SU-DHL-6 (cell line): ENCODE results near the gene AOX1.

Experiments
- EZH2phosphoT487 ChIP-seq: fragments of 200-600 bp; sonication (generic), shearing (Covaris generic); conservative IDR thresholded peaks from 2 replicates; pipeline ENCODE4 v1.6.1; 2018; ENCODE audit warnings: mild to moderate bottlenecking, antibody characterized with exemption, low read length, moderate library complexity, mixed read lengths
- TF ChIP-seq, protein P1 (sequence below): fragments of 200-600 bp; sonication (generic); IDR thresholded peaks from one replicate; pipeline ENCODE4 v1.5.1; 2017; ENCODE audit warnings: antibody characterized with exemption, mild to moderate bottlenecking, low read length, moderate library complexity; ENCODE audit not compliant: insufficient read depth, poor library complexity, severe bottlenecking

DNA sequence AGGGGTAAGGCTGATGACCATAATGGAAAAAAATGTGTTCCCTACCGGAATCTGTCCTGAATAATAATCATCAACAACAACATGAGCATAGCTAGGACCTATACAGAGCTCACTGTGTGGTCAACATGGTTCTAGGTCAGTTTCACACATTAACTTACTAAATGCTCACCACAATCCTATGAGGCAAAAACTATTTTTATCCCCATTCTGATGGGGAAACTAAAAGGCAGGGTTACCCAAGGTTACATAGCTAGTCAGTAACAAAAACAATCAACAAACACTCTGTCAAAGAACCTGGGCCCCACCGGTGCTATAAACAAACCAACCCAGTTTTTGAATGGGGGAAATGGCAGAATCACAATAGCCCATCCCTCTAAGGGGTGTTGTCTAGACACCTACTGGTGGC lies 40.1 kb downstream of the AOX1 start:
- TF ChIP-seq, protein P1, sequence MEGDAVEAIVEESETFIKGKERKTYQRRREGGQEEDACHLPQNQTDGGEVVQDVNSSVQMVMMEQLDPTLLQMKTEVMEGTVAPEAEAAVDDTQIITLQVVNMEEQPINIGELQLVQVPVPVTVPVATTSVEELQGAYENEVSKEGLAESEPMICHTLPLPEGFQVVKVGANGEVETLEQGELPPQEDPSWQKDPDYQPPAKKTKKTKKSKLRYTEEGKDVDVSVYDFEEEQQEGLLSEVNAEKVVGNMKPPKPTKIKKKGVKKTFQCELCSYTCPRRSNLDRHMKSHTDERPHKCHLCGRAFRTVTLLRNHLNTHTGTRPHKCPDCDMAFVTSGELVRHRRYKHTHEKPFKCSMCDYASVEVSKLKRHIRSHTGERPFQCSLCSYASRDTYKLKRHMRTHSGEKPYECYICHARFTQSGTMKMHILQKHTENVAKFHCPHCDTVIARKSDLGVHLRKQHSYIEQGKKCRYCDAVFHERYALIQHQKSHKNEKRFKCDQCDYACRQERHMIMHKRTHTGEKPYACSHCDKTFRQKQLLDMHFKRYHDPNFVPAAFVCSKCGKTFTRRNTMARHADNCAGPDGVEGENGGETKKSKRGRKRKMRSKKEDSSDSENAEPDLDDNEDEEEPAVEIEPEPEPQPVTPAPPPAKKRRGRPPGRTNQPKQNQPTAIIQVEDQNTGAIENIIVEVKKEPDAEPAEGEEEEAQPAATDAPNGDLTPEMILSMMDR: no peak
- TF ChIP-seq EZH2phosphoT487: no peak
